HepG2 (cell line): ENCODE results near the gene VPS13C. TPM values are rescaled to one million over a fixed set of nuclear protein-coding genes. Genes with fewer than 3 reads are reported as not detected.

Source experiments
- ATAC-seq: fragments of 200-7000 bp; cut with Tn5 transposase; 3 replicates; pipeline ENCODE4 v1.9.1; 2020; ENCODE audit warnings: mild to moderate bottlenecking, moderate library complexity
- BruUV-seq: library from RNA; stranded (reverse); fragments of 400-500 nt; replicated peaks from 2 replicates; lab custom pipeline; 2021; lab: Mats Ljungman, UMichigan
- CTCF ChIA-PET: fragments of 300-600 bp; formaldehyde crosslinking; extraction: SDS; loops from one replicate; lab custom pipeline; 2021; ENCODE audit warnings: low total read pairs, inconsistent platforms, low intra/inter-chr PET ratio; lab: Yijun Ruan, JAX
- POLR2A ChIA-PET: fragments of 350-600 bp; sonication (Branson Sonifier 250); formaldehyde crosslinking; loops from one replicate; lab custom pipeline; 2020; ENCODE audit warnings: antibody characterized with exemption, inconsistent platforms; lab: Yijun Ruan, JAX
- DNase-seq: peaks from one replicate; pipeline ENCODE4 v3.0.0-alpha.2; 2015; ENCODE audit warnings: low spot score
- FAIRE-seq: peaks from 3 replicates; lab custom pipeline; 2011; peaks lifted over from hg19 to GRCh38; lab: Jason Lieb, UNC
- H2AFZ ChIP-seq: one replicate; pipeline ENCODE4 v1.6.1; 2011; ENCODE audit warnings: low read length, inconsistent platforms
- H3K27ac ChIP-seq: fragments of 300-600 bp; 3 replicates; pipeline ENCODE4 v1.8.0; 2011; ENCODE audit warnings: mixed run types, mild to moderate bottlenecking, mixed read lengths, low read length, inconsistent platforms; ENCODE audit not compliant: insufficient read depth; ENCODE audit errors: extremely low read length
- H3K27me3 ChIP-seq, 2 experiments: fragments of 200-600 bp in 1 of 2; 2 replicates in 1 of 2; 3 replicates in 1 of 2; pipeline versions ENCODE4 v1.6.0 to v1.8.0; 2011; ENCODE audit warnings: low read length in 2 of 2, mild to moderate bottlenecking in 2 of 2, moderate library complexity in 2 of 2, inconsistent platforms in 1 of 2; ENCODE audit not compliant: insufficient read depth in 2 of 2, control insufficient read depth in 1 of 2
- H3K36me3 ChIP-seq, 2 experiments: fragments of 200-600 bp in 1 of 2; replicated peaks in 1 of 2; 2 replicates in 1 of 2; 3 replicates in 1 of 2; pipeline versions ENCODE4 v1.5.1 to v1.8.0; 2011; ENCODE audit warnings: low read length in 2 of 2, inconsistent platforms in 1 of 2; ENCODE audit not compliant: insufficient read depth in 2 of 2, control insufficient read depth in 1 of 2
- H3K4me1 ChIP-seq: 2 replicates; pipeline ENCODE4 v1.5.1; 2012; ENCODE audit warnings: low read length, inconsistent platforms; ENCODE audit not compliant: insufficient read depth
- H3K4me2 ChIP-seq: 2 replicates; pipeline ENCODE4 v1.6.0; 2011; ENCODE audit warnings: low read depth, low read length, inconsistent platforms
- H3K4me3 ChIP-seq, 3 experiments: fragments of 200-600 bp in 1 of 3; sonication (generic), shearing (Covaris generic) in 1 of 3; replicated peaks in 1 of 3; 2 replicates each; pipeline ENCODE4 v1.5.1; 2011 to 2016; ENCODE audit warnings: low read length in 3 of 3, inconsistent platforms in 2 of 3, low read depth in 2 of 3, mild to moderate bottlenecking in 2 of 3, control low read depth in 1 of 3, mixed read lengths in 1 of 3; ENCODE audit not compliant: insufficient read depth in 1 of 3
- H3K79me2 ChIP-seq: one replicate; pipeline ENCODE4 v1.6.1; 2011; ENCODE audit warnings: low read length, inconsistent platforms; ENCODE audit not compliant: insufficient read depth
- H3K9ac ChIP-seq: 2 replicates; pipeline ENCODE4 v1.6.0; 2011; ENCODE audit warnings: mild to moderate bottlenecking, low read depth, low read length, inconsistent platforms; ENCODE audit not compliant: insufficient read depth
- H3K9me3 ChIP-seq: 2 replicates; pipeline ENCODE4 v1.5.1; 2012; ENCODE audit warnings: mild to moderate bottlenecking, low read length
- H4K20me1 ChIP-seq: 2 replicates; pipeline ENCODE4 v1.6.0; 2011; ENCODE audit warnings: inconsistent platforms, mild to moderate bottlenecking, low read length, moderate library complexity; ENCODE audit not compliant: insufficient read depth
- EP300 ChIP-seq, 3 experiments: sonication (generic) in 1 of 3; formaldehyde crosslinking in 1 of 3; IDR thresholded peaks; 2 replicates each; pipeline versions ENCODE4 v1.5.1 to v1.6.1; 2011 to 2020; ENCODE audit warnings: low read depth in 2 of 3, low read length in 2 of 3, borderline replicate concordance in 1 of 3, improper control_type of control experiment in 1 of 3, mild to moderate bottlenecking in 1 of 3, missing genetic modification reagents in 1 of 3, moderate library complexity in 1 of 3
- PBX3 ChIP-seq: sonication (generic); formaldehyde crosslinking; IDR thresholded peaks from 2 replicates; pipeline ENCODE4 v1.8.1; 2023; ENCODE audit warnings: missing genetic modification reagents, inconsistent platforms, borderline replicate concordance
- PRPF4 ChIP-seq: fragments of 200-400 bp; formaldehyde crosslinking; IDR thresholded peaks from 2 replicates; pipeline ENCODE4 v1.6.1; 2016; ENCODE audit warnings: low read length, low read depth; ENCODE audit not compliant: poor library complexity, severe bottlenecking
- TFDP2 ChIP-seq: sonication (generic); formaldehyde crosslinking; IDR thresholded peaks from 2 replicates; pipeline ENCODE4 v1.4.0; 2020; ENCODE audit warnings: missing genetic modification reagents
- TMF1 ChIP-seq: sonication (generic); formaldehyde crosslinking; IDR thresholded peaks from 2 replicates; pipeline ENCODE4 v1.8.1; 2022; ENCODE audit warnings: low read depth, missing genetic modification reagents
- ZBTB37 ChIP-seq: sonication (generic); formaldehyde crosslinking; IDR thresholded peaks from 2 replicates; pipeline ENCODE4 v1.4.0; 2020; ENCODE audit warnings: mild to moderate bottlenecking, missing genetic modification reagents
- ZFX ChIP-seq: sonication (generic); formaldehyde crosslinking; IDR thresholded peaks from 2 replicates; pipeline ENCODE4 v1.4.0; 2020; ENCODE audit warnings: mild to moderate bottlenecking, low read depth, missing genetic modification reagents, moderate library complexity
- ZNF614 ChIP-seq: IDR thresholded peaks from 2 replicates; pipeline ENCODE4 v1.6.1; 2018; ENCODE audit warnings: missing biosample characterization, missing genetic modification reagents, inconsistent platforms, borderline replicate concordance
- ZNF713 ChIP-seq: sonication (generic); formaldehyde crosslinking; IDR thresholded peaks from 2 replicates; pipeline ENCODE4 v1.4.0; 2020; ENCODE audit warnings: mild to moderate bottlenecking, missing genetic modification reagents
- WGBS: methylation state at CpG from one replicate; pipeline ENCODE4 v1.1.6; 2017; ENCODE audit warnings: low lambda C conversion rate; 5-methylcytosine and 5-hydroxymethylcytosine counted together
- in situ Hi-C: cut with HindIII; loops from 2 replicates; pipeline ENCODE4 v1.10.0; 2017; ENCODE audit warnings: low pct_unique_long_range_greater_than_20kb; ENCODE audit not compliant: extremely low pct_ligation_motif_present
- intact Hi-C: fragments of 100-400 bp; cut with micrococcal nuclease; formaldehyde crosslinking; loops from one replicate; pipeline ENCODE4 v1.10.0; 2022; ENCODE audit not compliant: unreplicated experiment
- polyA plus RNA-seq, 8 experiments: library from polyadenylated mRNA; depleted of rRNA in 3 of 8; stranded (reverse) in 7 of 8; unstranded in 1 of 8; fragments of >200 nt; fragmentation: Illumina TruSeq in 4 of 8; extraction: Trizol in 4 of 8; gene quantifications; 2 replicates each; pipeline versions ENCODE4 v1.2.1 to v1.2.3, GENCODE V29; 2011 to 2016; ENCODE audit warnings: low read depth in 4 of 8, missing spikeins in 1 of 8, mixed read lengths in 1 of 8; ENCODE audit not compliant: insufficient read depth in 1 of 8
- total RNA-seq, 5 experiments: library from RNA; depleted of rRNA; stranded (reverse); fragments of >200 nt; fragmentation: Illumina TruSeq; extraction: Trizol; gene quantifications; 2 replicates each; pipeline ENCODE4 v1.2.3, GENCODE V29; 2016; ENCODE audit warnings: low read depth in 1 of 5
- TF ChIP-seq, protein P1 (sequence below): sonication (generic); formaldehyde crosslinking; IDR thresholded peaks from 2 replicates; pipeline ENCODE4 v1.4.0; 2020; ENCODE audit warnings: missing genetic modification reagents, borderline replicate concordance

VPS13C gene
- total and polyA plus RNA-seq, 2 of the 13 experiments (the other 11 are each of a cell fraction or from before 2014, with no cell fraction given), result 10.9 to 26.8 TPM

DNA sequence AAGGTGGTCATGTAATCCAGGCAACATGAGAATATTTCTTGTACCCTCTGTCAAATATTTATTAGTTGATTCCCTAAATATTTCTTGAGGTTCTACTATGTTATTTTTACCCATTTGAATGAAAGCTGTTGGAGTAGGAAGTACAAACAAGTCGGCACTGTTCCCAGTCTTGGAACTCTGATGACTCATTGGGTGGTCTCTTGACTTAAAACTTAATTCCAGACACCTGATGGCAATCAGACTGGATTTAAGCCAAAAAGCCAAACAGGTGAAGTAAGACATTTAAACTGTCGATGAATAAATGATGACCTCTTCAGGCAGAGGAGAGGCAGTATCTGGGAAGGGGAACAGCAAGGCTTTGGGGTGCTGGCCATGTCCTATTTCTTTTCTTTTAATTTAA is 29.4 kb upstream of the VPS13C start:
- BruUV-seq, result no TSS peak
- FAIRE-seq, result no peak
- TF ChIP-seq, protein P1, sequence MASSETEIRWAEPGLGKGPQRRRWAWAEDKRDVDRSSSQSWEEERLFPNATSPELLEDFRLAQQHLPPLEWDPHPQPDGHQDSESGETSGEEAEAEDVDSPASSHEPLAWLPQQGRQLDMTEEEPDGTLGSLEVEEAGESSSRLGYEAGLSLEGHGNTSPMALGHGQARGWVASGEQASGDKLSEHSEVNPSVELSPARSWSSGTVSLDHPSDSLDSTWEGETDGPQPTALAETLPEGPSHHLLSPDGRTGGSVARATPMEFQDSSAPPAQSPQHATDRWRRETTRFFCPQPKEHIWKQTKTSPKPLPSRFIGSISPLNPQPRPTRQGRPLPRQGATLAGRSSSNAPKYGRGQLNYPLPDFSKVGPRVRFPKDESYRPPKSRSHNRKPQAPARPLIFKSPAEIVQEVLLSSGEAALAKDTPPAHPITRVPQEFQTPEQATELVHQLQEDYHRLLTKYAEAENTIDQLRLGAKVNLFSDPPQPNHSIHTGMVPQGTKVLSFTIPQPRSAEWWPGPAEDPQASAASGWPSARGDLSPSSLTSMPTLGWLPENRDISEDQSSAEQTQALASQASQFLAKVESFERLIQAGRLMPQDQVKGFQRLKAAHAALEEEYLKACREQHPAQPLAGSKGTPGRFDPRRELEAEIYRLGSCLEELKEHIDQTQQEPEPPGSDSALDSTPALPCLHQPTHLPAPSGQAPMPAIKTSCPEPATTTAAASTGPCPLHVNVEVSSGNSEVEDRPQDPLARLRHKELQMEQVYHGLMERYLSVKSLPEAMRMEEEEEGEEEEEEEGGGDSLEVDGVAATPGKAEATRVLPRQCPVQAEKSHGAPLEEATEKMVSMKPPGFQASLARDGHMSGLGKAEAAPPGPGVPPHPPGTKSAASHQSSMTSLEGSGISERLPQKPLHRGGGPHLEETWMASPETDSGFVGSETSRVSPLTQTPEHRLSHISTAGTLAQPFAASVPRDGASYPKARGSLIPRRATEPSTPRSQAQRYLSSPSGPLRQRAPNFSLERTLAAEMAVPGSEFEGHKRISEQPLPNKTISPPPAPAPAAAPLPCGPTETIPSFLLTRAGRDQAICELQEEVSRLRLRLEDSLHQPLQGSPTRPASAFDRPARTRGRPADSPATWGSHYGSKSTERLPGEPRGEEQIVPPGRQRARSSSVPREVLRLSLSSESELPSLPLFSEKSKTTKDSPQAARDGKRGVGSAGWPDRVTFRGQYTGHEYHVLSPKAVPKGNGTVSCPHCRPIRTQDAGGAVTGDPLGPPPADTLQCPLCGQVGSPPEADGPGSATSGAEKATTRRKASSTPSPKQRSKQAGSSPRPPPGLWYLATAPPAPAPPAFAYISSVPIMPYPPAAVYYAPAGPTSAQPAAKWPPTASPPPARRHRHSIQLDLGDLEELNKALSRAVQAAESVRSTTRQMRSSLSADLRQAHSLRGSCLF (CRISPR knock-in tag), result no peak
- TF ChIP-seq ZNF713 (CRISPR knock-in tag) (no peak), EP300 (IDR thresholded peaks at IDR 0.05; ENCODE audit: low read depth in 2 of 2, low read length in 2 of 2) (no peak), EP300 (CRISPR knock-in tag; IDR thresholded peaks at IDR 0.05; ENCODE audit: borderline replicate concordance) (no peak), TFDP2 (CRISPR knock-in tag) (no peak), PRPF4 (no peak), ZNF614 (no peak), PBX3 (CRISPR knock-in tag) (no peak), ZBTB37 (CRISPR knock-in tag) (no peak), TMF1 (CRISPR knock-in tag) (no peak), ZFX (CRISPR knock-in tag) (no peak)
- TF ChIP-seq, all 625 proteins: peak for 0

More for the DNA sequence above, 29.4 kb upstream of the VPS13C start:
- Histone ChIP-seq H3K9me3 (no peaks in the 10 kb centered on the region), H3K79me2 (no peaks in the 10 kb centered on the region), H3K4me1 (no peaks in the 10 kb centered on the region), H3K4me2 (no peak overlapping the region), H3K9ac (no peak overlapping the region), H3K27me3 (peaks cover 0 to 10% of the 10 kb centered on the region in 2 experiments; a peak in 1 of 5 replicates), H2AFZ (no peak overlapping the region), H3K27ac (no peak overlapping the region), H3K36me3 (no peaks in the 10 kb centered on the region), H3K4me3 (no peak overlapping the region), H4K20me1 (no peaks in the 10 kb centered on the region)
- ChIA-PET CTCF (no interaction called here), POLR2A (no interaction called here)
- 44% methylated on average over 2 of the region's 2 CpGs for WGBS
- intact Hi-C loops (no loop called here), in situ Hi-C loops (no loop called here)
- no peak for DNase-seq
- ATAC-seq, result no peak
